HPDE6-E6E7 (cell line): ENCODE measurements around the gene RNF213.

Experiments
- DNase-seq: peaks from one replicate; pipeline ENCODE4 v3.0.0; 2011; ENCODE audit warnings: missing footprints; ENCODE audit errors: extremely low spot score

Gene RNF213

GRCh38 chr17:80419255-80419654 is 158.6 kb downstream of the RNF213 start:
- no peak for DNase-seq

- DNase-seq: no peak
Measured at GRCh38 chr17:80421381-80422090, 160.9 kb downstream of the RNF213 start.

- no peak for DNase-seq
Measured at GRCh38 chr17:80422276-80422675, 161.6 kb downstream of the RNF213 start.

- no peak for DNase-seq
Measured at GRCh38 chr17:80422981-80423380, 162.3 kb downstream of the RNF213 start.

- no peak for DNase-seq
Measured at GRCh38 chr17:80423536-80424225, 163.0 kb downstream of the RNF213 start.

- DNase-seq: no peak
Measured at GRCh38 chr17:80424261-80424660, 163.6 kb downstream of the RNF213 start.

- DNase-seq: no peak
Measured at GRCh38 chr17:80424878-80425765, 164.5 kb downstream of the RNF213 start.

- no peak for DNase-seq
Measured at GRCh38 chr17:80425835-80426426, 165.3 kb downstream of the RNF213 start.

GRCh38 chr17:80426671-80427326 is 166.1 kb downstream of the RNF213 start:
- peak; percentile 85 for DNase-seq

GRCh38 chr17:80427366-80428282 is 167.0 kb downstream of the RNF213 start:
- DNase-seq: no peak

GRCh38 chr17:80428363-80428762 is 167.7 kb downstream of the RNF213 start:
- no peak for DNase-seq

- no peak for DNase-seq
Measured at GRCh38 chr17:80428796-80429195, 168.1 kb downstream of the RNF213 start.

GRCh38 chr17:80429356-80430275 is 169.0 kb downstream of the RNF213 start:
- DNase-seq: no peak

GRCh38 chr17:80430446-80431245 is 170.0 kb downstream of the RNF213 start:
- no peak for DNase-seq

- no peak for DNase-seq
Measured at GRCh38 chr17:80431246-80432195, 170.9 kb downstream of the RNF213 start.

- no peak for DNase-seq
Measured at GRCh38 chr17:80432350-80432955, 171.8 kb downstream of the RNF213 start.
